GM21737 (cell line): ENCODE data around the gene MANEA.
A peak's percentile ranks its signal among the peaks of the same experiment; 100 is the strongest.
"Not testable (repeated sequence)": the region's sequence is repeated elsewhere in the genome, so short reads cannot be mapped to it uniquely, and the experiment has no call there.

ENCODE experiments used
- ATAC-seq: cut with Tn5 transposase; IDR thresholded peaks from one replicate; pipeline ENCODE4 v1.9.1; 2021; ENCODE audit warnings: mild to moderate bottlenecking, moderate library complexity; ENCODE audit not compliant: unreplicated experiment

MANEA gene

GRCh38 chr6:95577304-95578105 is at the start of gene MANEA:
TSS of gene MANEA (plus strand) at chr6:95577535. CDS start at chr6:95586440, 8,905 bp downstream.
- peak; percentile 83 for ATAC-seq

- ATAC-seq = no peak
Observed at GRCh38 chr6:95529762-95530161, 47.6 kb upstream of the MANEA start.

GRCh38 chr6:95530176-95530819 is 47.0 kb upstream of the MANEA start:
- ATAC-seq = no peak

GRCh38 chr6:95543798-95544197 is 33.5 kb upstream of the MANEA start:
- no peak for ATAC-seq

- no peak for ATAC-seq
Observed at GRCh38 chr6:95544517-95545225, 32.7 kb upstream of the MANEA start.

- no peak for ATAC-seq
Observed at GRCh38 chr6:95545226-95545625, 32.1 kb upstream of the MANEA start.

GRCh38 chr6:95545686-95546085 is 31.6 kb upstream of the MANEA start:
- no peak for ATAC-seq

- ATAC-seq = no peak
Observed at GRCh38 chr6:95546148-95546547, 31.2 kb upstream of the MANEA start.

GRCh38 chr6:95547043-95547442 is 30.3 kb upstream of the MANEA start:
- ATAC-seq = no peak

GRCh38 chr6:95548188-95548786 is 29.0 kb upstream of the MANEA start:
- ATAC-seq = no peak

GRCh38 chr6:95551678-95552324 is 25.5 kb upstream of the MANEA start:
- ATAC-seq = no peak

GRCh38 chr6:95553880-95554279 is 23.5 kb upstream of the MANEA start:
- ATAC-seq = no peak

GRCh38 chr6:95560956-95561355 is 16.4 kb upstream of the MANEA start:
- ATAC-seq = not testable (repeated sequence)

- ATAC-seq = no peak
Observed at GRCh38 chr6:95569560-95569959, 7.8 kb upstream of the MANEA start.

- ATAC-seq = no peak
Observed at GRCh38 chr6:95572098-95572497, 5.2 kb upstream of the MANEA start.

GRCh38 chr6:95574811-95575210 is 2.5 kb upstream of the MANEA start:
- ATAC-seq = no peak

GRCh38 chr6:95576218-95576997 is 927 bp upstream of the MANEA start:
- peak; percentile 20 for ATAC-seq

GRCh38 chr6:95576998-95577303 is 384 bp upstream of the MANEA start:
- no peak for ATAC-seq

GRCh38 chr6:95578106-95578410 is 723 bp downstream of the MANEA start:
- ATAC-seq = peak; percentile 18

GRCh38 chr6:95581073-95581472 is 3.7 kb downstream of the MANEA start:
- no peak for ATAC-seq
